NCI-H2227 (cell line): ENCODE data around the gene ADCY2.

Experiments used
- DNase-seq: peaks from one replicate; lab custom pipeline; 2025; ENCODE audit not compliant: unreplicated experiment; lab: John Stamatoyannopoulos, UW

The ADCY2 gene

GRCh38 chr5:7857361-7857760, 461.4 kb downstream of the ADCY2 start:
- DNase-seq: no peak

GRCh38 chr5:7857926-7858632, 462.1 kb downstream of the ADCY2 start:
- no peak for DNase-seq

GRCh38 chr5:7866196-7866595, 470.3 kb downstream of the ADCY2 start:
- DNase-seq: no peak

GRCh38 chr5:7867260-7867659, 471.3 kb downstream of the ADCY2 start:
- DNase-seq: no peak

GRCh38 chr5:7868427-7868772, 472.5 kb downstream of the ADCY2 start:
- DNase-seq: no peak

GRCh38 chr5:7868773-7869473, 473.0 kb downstream of the ADCY2 start, which contains the start of the genes FASTKD3 and MTRR:
TSS of gene FASTKD3 (minus strand) at chr5:7869031. CDS start at chr5:7868083, 948 bp downstream.
TSS of gene MTRR (plus strand) at chr5:7869148. CDS start at chr5:7870795, 1,647 bp downstream.
- peak; percentile 95 for DNase-seq

- peak; percentile 16 for DNase-seq
Observed at GRCh38 chr5:7869474-7870136, 473.7 kb downstream of the ADCY2 start.

- no peak for DNase-seq
Observed at GRCh38 chr5:7871653-7872052, 475.7 kb downstream of the ADCY2 start.

GRCh38 chr5:7872517-7873130, 476.7 kb downstream of the ADCY2 start:
- DNase-seq: no peak

GRCh38 chr5:7873216-7873615, 477.3 kb downstream of the ADCY2 start:
- DNase-seq: no peak

- DNase-seq: no peak
Observed at GRCh38 chr5:7874639-7875038, 478.7 kb downstream of the ADCY2 start.

GRCh38 chr5:7875151-7875550, 479.2 kb downstream of the ADCY2 start:
- no peak for DNase-seq

- DNase-seq: no peak
Observed at GRCh38 chr5:7876867-7877266, 480.9 kb downstream of the ADCY2 start.

GRCh38 chr5:7877851-7878250, 481.9 kb downstream of the ADCY2 start:
- DNase-seq: no peak

GRCh38 chr5:7878381-7878873, 482.5 kb downstream of the ADCY2 start:
- no peak for DNase-seq
